HG03103 (cell line): Measurements from ENCODE around the gene MAP6D1.

Experiments used
- ATAC-seq: cut with Tn5 transposase; IDR thresholded peaks from one replicate; pipeline ENCODE4 v1.9.1; 2021; ENCODE audit warnings: low read depth; ENCODE audit not compliant: unreplicated experiment

MAP6D1 gene

GRCh38 chr3:183824761-183825455 lies 469 bp downstream of the MAP6D1 start:
- ATAC-seq = no peak

GRCh38 chr3:183823963-183824362 lies 1.4 kb downstream of the MAP6D1 start:
- no peak for ATAC-seq

- ATAC-seq = no peak
Observed at GRCh38 chr3:183822631-183823030, 2.7 kb downstream of the MAP6D1 start.

- ATAC-seq = no peak
Observed at GRCh38 chr3:183819831-183820230, 5.5 kb downstream of the MAP6D1 start.

- no peak for ATAC-seq
Observed at GRCh38 chr3:183818706-183819624, 6.4 kb downstream of the MAP6D1 start.

GRCh38 chr3:183818041-183818620 lies 7.2 kb downstream of the MAP6D1 start:
- no peak for ATAC-seq

- no peak for ATAC-seq
Observed at GRCh38 chr3:183817639-183818038, 7.7 kb downstream of the MAP6D1 start.

- ATAC-seq = no peak
Observed at GRCh38 chr3:183816681-183817510, 8.5 kb downstream of the MAP6D1 start.

GRCh38 chr3:183815951-183816475 lies 9.4 kb downstream of the MAP6D1 start:
- ATAC-seq = no peak

GRCh38 chr3:183815563-183815940 lies 9.8 kb downstream of the MAP6D1 start:
- ATAC-seq = no peak

GRCh38 chr3:183814240-183814639 lies 11.1 kb downstream of the MAP6D1 start:
- no peak for ATAC-seq

- ATAC-seq = no peak
Observed at GRCh38 chr3:183812761-183813445, 12.5 kb downstream of the MAP6D1 start.

GRCh38 chr3:183811638-183812037 lies 13.7 kb downstream of the MAP6D1 start:
- no peak for ATAC-seq

GRCh38 chr3:183810643-183811594 lies 14.5 kb downstream of the MAP6D1 start:
- no peak for ATAC-seq

- no peak for ATAC-seq
Observed at GRCh38 chr3:183809270-183809669, 16.1 kb downstream of the MAP6D1 start.

- ATAC-seq = no peak
Observed at GRCh38 chr3:183808355-183808754, 17.0 kb downstream of the MAP6D1 start.

- no peak for ATAC-seq
Observed at GRCh38 chr3:183807881-183808280, 17.5 kb downstream of the MAP6D1 start.

GRCh38 chr3:183807209-183807728 lies 18.1 kb downstream of the MAP6D1 start:
- ATAC-seq = no peak
